T-helper 2 cell treated with Interferon-gamma antibody and Interleukin-4, amounts not matched to agents 100 ng/mL and 5 ng/mL, for 36 hours (primary cell): ENCODE results near the gene MS4A15. TPM values are rescaled to one million over a fixed set of nuclear protein-coding genes. Genes with fewer than 3 reads are reported as not detected.

Experiments used
- intact Hi-C: fragments of 100-400 bp; cut with micrococcal nuclease; formaldehyde crosslinking; loops from one replicate; pipeline ENCODE4 v1.15.1; 2023
- total RNA-seq: library from RNA; stranded (reverse); gene quantifications from 2 replicates; pipeline ENCODE4 v1.2.3, GENCODE V29; 2022

The MS4A15 gene
- total RNA-seq, 1 donor from 2014 or later = not detected

DNA sequence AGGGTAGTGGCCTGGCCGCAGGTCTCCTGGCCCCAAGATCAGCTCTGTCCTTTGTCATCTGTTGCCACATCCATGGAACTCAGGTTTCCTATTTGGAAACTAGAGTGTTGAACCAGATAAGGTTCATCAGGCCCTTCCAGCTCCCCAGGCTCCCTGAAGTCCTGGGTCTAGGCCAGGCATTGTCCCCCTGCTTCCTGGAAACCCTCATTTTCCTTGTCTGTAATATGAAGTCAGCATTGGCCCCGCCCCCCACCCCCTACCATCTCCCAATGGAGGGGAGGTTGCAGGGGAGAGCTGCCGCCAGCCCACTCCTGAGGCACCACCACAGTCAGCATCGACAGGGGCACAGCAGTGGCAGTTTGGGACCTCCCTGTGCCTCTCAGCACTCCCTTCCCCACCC lies 19.5 kb downstream of the MS4A15 start:
- intact Hi-C loops = loop anchor here (10.0 kb wide), 1 partner anchor 349 kb away; no protein-coding TSS in a partner anchor

DNA sequence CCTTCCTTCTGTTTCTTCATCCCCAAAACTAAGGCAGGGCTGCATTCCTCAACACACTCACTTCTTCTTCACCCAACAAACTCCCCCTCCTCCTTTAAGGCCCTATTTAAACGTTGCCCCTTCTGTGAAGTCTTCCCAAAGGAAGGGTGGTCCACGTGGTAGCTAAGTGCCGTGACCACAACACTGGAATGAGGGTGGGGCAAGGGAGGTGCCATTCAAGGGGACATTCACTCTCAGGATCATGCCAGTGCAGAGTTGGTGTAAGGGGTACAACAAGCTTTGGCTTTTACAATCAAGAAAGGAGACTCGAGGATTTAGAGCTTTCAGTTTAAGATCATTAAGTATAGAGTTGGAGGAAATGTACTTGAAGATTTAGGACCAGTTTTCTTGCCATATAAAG lies 20.4 kb downstream of the MS4A15 start:
- intact Hi-C loops = loop anchor here (10.0 kb wide), 1 partner anchor 348 kb away; no protein-coding TSS in a partner anchor

DNA sequence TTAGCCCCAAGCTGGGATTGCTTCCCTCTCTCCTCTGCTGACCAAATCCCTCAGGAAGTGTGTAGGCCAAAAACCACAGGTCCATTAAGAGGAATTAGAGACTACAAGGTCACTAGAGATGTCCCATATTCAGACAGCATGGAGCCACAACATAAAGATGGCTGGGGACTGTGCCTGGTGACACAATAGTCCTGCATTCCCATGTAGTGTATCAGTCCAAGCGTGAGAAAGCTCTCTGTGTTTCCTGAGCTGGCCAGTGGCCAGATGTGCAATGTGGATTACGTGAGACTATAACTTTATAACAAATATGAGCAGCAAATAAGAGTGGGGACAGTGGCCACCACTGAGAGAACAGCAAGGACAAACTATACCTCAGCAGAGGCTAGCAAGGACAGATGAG lies 20.9 kb downstream of the MS4A15 start:
- intact Hi-C loops = loop anchor here (10.0 kb wide), 1 partner anchor 347 kb away; no protein-coding TSS in a partner anchor

DNA sequence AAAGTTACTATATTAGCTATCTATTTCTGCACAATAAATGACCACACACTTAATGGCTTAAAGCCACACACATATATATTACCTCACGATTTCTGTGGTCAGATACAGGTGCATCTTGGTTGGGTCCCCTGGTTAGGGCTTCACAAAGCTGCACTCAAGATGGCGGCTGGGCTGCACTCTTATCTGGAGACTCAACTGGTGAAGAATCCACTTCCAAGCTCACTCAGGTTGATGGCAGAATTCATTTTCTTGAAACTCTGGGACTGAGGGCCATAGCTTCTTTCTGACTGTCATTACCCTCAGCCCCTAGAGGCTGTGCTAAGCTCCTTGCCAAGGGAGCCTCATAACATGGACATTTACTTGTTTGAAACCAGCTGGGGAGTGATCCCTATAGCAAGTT lies 23.4 kb downstream of the MS4A15 start:
- intact Hi-C loops = no loop called here

DNA sequence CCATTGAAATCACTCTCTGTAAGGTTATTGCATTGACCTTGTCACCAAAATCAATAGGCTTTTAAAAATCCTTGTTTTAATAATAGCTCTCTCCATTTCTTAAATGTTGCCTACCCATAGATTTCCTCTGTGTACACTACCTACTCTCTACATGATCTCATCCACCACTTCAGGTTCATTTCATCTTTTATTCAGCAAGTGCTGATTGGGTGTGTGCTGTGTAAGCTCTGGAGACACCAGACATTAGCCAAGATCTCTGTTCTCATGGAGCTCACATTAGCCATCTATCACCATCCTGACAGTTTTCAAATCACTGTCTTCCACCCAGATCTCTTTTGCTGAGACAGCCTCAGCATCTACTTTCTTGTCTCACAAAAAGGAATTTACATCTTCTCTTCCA lies 24.1 kb downstream of the MS4A15 start:
- intact Hi-C loops = no loop called here

DNA sequence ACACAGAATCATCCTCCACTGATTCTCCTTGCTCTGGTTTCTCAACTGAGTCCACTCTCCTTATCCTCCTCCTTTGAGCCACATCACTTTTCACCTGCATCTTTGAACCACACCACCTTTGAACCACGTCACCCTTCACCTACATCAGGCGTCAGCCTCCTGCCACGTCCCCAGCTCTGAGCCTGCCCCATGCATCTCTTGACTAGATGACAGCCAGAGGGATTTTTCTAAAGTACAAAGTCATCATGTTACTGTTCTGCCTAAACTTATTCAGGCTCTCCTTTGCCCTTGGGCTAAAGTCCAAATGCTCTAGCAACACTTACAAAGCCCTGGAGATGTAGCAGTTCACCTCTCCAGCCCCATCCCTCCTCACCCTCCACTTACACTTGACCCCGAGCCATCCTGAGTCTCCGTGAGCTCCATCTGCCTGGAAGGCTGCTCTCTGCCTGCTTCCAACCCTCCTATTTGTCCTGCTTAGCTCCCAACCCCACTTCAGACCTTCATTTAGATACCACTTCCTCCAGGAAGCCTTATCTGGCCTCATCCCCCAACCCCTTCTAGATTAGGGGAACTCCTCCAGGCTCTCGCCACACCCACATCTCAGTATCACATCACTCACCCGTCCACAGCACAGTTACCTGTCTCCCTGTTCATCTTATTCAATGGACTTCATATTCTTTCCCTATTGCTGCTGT lies 24.8 kb downstream of the MS4A15 start:
- intact Hi-C loops = no loop called here

DNA sequence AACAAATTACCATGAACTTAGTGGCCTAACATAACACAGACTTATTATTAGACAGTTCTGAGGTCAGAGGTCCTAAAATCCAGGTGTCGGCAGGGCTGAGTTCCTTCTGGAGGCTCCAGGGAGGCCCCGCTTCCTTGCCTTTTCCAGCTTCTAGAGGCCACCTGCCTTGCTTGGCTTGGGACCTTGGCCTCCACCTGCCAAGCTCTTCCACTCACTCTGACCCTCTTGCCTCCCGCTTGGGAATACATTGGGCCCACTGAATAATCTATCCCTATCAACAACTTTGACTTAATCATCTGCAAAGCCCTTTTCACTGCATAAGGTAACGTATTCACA lies 25.3 kb downstream of the MS4A15 start:
- intact Hi-C loops = no loop called here

DNA sequence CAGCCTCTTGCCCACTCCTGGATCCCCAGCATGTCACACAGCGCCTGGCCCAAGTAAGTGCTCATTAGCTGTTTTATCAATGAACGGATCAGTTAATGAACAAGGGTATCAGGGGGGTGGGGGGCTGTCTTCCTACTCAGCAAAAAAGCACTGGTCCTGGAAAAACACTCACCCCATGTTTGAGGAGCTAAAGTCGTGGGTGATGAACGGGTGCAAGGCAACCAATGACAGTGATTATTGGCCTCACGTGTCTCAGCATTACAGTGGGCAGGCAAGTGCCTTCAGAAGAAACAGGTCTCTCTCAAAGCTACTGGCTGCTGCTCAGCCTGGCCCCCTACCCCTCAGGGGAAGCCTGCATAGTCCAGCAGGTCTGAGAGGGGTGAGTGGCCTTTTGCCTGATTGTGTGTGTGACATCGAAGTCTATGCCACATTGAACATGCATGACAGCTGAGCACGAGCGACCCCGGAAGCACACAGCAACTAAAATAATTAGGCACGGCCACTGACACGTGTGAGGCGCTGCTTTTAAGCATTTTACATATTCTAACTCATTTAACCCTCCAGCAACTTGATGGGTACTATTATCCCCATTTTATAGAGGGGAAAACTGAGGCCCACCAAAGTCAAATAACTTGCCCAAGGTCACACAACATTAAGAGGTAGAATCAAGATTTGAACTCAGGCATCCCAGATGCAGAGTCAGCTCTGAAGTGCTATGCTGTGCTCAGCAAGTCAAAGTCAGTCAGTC lies 25.9 kb downstream of the MS4A15 start:
- intact Hi-C loops = no loop called here

DNA sequence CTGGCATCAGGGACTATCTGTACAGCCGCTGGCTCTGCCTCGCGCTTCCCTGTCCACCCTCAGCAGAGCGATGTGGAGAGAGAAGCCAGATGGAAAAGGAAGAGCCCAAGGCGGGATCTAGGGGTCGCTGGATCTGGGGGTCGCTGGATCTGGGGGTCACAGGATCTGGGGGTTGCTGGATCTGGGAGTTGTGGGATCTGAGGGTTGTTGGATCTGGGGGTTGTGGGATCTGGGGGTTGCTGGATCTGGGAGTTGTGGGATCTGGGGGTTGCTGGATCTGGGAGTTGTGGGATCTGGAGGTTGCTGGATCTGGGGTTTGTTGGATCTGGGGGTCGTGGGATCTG lies 26.4 kb downstream of the MS4A15 start:
- intact Hi-C loops = no loop called here

DNA sequence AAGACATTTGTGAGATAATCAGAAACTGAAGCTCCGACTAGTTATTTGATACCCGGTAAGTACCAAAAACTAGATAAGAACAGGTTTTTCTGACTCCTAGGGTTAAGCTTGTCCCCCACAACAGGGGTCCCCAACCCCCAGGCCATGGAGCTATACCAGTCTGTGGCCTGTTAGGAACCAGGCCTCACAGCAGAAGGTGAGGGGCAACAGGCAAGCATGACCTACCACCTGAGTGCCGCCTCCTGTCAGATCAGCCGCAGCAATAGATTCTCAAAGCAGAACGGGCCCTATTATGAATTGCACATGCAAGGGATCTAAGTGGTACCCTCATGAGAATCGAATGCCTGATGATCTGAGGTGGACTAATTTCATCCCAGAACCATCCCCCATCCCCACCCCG lies 27.2 kb downstream of the MS4A15 start:
- intact Hi-C loops = no loop called here

DNA sequence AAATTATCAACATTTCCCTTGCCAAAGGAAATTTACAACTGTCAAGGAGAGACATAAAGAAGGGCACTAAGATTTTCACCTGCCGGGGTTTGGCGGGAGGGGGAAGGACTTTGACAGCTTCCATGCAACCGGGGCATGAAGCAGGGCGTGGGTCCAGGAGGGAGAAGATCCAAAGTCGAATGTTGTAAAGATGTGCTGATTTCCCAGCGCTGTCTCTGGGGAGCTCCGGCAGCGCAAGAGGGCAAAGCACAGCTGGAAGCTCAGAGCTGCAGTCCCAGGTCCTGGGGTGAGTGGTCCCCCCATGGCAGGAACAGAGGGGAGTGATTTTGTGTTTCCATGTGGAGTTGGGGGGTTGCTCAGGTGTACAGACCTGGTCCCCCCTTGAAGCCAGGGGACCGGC lies 28.5 kb downstream of the MS4A15 start, which contains the start of gene MS4A10:
Gene MS4A10, plus strand, starts transcription at position 198 of the 400 bp plus-strand sequence. CDS start 5,003 bp downstream, outside the sequence.
- intact Hi-C loops = no loop called here

DNA sequence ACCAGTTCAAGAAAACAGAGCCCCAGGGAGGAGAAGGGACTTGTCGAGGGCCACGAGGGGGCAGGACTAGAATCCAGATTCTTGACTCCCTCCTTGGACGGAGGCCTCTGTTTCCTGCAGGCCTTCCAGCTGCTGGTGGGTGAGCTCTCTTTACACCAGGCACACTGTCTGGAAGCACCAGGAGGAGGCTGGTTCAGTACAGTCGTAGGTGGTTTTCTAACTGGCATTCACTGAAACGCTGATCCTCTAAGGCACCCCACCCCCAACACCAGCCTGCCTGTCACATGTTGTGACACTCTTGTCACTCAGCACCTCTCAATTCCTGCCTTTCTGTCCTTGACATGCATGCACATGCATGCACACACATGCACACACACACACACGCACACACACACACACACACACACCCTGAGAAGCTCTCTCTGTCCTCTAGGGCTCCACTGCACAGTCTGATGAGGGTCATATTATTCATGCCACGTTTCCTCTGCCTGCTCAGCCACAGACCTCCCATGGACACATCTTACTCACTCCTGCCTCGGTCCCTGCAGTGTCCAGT lies 29.2 kb downstream of the MS4A15 start:
- intact Hi-C loops = no loop called here

DNA sequence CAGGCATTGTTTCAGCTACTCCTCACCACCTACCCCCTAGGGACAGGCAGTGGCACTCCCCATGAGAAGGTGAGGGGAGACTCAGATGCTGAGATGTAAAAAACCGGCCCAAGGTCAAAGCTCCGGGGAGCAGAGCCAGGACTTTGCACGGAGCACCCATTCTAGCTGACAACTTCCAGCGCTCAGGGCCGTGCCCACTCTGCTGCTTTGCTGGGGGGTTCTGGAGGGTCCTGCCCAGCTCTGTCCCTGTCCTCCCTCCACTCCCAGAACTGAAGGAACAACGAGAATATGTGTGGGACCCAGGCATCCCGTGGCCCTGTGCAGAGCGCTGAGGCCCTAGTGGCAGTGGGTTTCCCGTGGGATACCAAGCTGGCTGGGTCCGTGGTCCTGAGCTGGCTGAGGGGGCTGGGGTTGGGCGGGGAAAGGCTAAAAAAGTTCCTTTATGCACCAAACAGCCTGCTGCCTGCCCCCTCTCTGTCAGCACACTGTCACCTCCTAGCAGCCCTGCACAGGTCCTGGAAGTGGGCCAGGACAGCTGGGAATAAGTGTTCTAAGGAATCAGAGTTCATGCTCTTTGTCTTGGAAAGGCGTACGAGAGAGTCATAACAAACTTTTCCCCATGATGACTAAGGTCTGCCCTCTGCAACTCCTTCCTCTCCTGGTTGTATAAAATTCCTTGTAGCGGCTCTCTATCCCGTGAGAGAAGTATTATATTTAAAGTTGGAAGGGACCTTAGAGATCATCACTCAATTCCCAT lies 30.3 kb downstream of the MS4A15 start:
- intact Hi-C loops = no loop called here

DNA sequence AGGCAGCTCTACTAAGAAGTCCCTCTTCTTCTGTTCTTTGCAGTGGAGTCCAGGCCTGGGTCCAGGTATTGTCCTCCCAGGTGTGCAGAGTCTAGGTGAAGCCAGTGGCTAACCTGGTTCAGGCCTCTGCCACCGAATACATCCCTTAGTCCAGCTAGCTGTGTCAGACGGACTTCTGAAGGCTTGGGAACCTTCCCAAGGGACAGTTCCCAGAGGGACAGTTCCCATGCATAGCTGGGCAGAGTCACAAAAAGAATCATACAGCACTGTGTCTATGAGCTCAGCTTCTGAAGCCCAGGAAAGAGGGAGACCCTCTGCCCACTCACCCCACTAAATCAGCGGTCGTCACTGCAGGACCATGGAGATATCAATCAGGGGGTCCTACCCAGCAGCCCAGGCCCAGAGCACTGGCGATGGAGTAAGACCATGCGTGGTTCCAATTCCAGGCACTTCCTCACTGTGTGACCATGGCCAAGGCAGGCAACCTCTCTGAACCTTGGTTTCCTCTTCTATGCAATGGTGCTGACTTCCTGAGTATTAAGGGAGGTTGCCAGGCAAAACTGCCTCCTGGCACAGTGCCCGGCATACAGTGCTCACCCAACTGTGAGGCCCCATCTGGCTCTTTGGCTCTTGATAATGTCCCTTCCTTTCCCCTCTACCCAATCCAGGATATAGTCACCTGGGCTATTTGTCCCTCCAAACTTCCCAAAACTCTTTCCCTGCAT lies 31.9 kb downstream of the MS4A15 start:
- intact Hi-C loops = no loop called here

DNA sequence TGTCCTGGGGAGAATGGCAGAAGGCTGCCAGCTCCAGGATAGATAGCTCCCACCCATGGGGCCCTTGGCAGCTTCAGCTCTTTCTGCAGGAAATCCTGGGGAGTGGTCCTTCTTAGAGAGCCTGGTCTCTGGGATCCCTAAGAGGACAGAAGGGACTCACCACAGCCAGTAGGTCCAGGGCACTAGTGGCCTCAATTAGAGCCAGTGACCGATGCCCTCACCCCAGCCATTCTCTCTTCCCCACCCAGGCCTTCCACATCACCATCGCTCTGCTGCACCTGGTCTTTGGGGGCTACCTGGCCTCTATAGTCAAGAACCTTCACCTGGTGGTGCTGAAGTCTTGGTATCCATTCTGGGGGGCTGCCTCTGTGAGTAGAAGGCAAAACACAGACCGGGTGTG lies 34.1 kb downstream of the MS4A15 start:
- intact Hi-C loops = no loop called here

DNA sequence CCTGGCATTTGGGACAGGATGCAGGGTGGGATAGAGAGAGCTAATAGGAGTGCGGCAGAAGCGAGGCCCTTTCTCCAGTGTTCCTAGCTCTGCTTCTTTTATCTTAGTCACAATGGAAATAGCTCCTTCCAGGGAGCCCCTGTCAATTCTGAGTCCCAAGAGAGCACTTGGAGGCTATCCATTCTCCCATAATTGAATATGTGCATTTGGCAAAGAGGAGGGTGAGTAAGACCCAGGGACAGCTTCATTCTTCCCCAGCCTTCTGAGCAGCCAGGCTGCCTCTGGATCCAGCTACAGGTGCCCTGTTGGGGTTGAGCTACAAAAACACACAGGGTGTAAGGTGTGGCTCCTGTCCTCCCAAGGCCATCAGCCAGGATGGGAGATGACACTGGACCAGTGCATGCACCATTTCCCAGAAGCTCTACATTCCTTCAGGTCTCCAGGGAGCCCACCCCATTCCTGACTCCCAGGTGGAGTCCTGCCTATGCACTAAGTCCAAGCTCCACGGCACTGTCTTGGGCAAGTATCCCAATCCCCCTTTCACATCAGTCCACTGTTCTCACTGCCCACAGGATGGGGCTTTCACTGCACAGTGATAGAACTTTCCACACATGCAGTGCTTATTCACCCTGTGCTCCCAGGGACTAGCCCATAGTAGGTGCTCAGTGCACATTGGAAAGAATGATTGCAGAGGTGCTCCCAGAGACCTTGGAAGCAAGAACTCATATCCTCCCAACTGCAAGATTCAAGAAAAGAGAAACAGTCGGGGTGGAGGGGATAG lies 34.7 kb downstream of the MS4A15 start:
- intact Hi-C loops = no loop called here

DNA sequence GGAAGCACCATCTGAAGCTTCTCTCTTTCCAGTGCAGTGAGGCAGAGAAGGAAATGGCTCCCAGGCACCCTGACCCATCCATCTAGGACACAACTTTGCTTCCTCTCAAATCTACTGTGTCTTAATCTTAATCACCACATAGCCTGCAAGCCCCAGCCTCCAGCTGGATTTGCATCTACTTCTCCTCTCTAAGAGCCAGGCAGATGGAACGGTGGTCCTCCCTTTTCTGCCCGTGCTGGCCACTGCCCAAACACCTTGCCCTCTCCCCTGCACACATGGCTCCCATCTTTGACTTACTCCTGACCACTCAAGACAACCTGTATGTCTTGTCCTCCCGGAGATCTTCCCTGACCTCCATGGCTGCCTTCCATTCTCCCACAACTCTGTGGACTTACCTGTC lies 35.9 kb downstream of the MS4A15 start:
- intact Hi-C loops = no loop called here

DNA sequence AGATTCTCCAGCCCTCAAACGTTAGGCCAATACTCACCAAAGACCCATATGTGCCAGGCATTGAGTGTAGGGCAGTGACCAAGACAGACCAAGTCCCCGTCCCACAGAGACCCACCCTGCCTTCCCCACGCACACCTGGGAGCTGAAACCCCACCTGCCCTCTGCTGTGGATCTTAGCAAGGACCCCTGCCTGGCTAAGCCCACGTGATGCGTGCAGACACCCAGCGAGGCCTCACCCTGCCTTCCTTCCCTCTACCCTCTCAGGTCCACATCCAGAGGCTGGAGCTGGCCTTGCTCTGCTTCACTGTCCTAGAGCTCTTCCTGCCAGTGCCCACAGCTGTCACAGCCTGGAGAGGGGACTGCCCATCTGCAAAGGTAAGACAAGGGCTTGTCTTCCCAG lies 38.6 kb downstream of the MS4A15 start:
- intact Hi-C loops = no loop called here

DNA sequence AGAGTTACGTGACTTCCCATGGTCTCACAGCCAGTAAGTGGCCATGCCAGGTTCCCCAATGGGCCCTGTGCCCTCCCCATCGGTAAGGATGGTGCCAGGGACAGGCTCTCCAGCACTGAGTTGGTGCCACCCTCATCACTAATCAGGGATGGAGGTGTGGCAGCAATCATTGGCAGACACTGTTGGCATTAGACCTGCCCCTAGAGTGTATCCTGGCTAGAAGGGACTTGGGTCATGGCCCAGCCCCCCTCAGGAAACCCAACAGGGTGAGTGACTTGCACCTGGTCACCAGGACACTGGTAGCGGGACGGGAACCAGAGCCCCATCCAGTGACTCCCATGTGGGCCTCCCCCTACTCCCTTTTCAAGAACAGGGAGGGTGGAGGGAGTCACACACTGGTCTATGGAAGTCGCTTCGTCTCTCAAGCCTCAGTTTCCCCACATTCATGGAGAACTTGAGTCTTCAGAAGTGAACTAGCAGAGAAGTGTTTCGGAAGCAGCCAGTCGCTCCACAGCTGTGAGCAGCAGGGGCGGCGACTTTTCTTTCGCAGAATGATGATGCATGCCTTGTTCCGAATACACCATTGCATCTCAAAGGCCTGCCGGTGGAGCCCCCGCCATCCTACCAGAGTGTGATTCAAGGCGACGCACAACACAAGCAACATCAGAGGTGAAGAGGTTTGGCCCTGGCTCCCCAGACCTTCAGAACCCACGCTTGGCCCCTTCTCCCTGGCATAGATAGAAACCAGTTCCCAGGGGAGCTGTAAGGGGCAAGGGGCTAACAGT lies 41.4 kb downstream of the MS4A15 start:
- intact Hi-C loops = no loop called here

DNA sequence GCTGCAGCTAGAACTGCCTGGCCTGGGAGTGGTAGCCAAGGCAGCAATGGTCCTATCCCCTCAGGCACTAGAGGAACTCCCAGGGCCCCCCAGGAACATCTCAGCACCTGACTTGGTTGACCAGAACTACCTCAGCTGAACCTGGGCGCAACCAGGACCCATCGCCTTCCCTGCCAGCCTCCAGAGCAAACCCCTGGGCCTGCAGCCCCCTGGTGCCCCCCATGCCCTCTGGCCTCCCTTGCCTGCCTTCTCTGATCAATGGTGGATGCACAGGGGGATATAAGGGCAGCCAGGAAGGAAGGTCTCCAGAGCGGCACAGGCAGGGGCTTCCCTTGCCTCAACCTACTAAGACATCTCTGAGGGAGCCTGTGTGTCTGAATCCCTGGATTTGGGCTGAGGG lies 42.0 kb downstream of the MS4A15 start:
- intact Hi-C loops = no loop called here
